ENCODE results near the gene MARCHF9. TPM values are rescaled to one million over a fixed set of nuclear protein-coding genes. Genes with fewer than 3 reads are reported as not detected.
A peak's percentile ranks its signal among the peaks of the same experiment; 100 is the strongest.

The MARCHF9 gene
- polyA plus RNA-seq, 1 of the 3 experiments (the other 2 are of a cell fraction), result 24.2 TPM

DNA sequence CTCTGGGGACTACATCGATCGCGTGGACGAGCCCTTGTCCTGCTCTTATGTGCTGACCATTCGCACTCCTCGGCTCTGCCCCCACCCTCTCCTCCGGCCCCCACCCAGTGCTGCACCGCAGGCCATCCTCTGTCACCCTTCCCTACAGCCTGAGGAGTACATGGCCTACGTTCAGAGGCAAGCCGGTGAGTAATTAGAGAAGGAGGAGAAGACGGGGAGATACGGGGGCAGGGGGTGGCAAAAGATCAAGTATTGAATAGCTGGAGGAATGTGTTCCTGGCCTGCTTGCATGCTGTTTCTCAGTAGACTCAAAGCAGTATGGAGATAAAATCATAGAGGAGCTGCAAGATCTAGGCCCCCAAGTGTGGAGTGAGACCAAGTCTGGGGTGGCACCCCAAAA lies 39.1 kb upstream of the MARCHF9 start:
- no peak overlapping the region for H3K9ac ChIP-seq
- 94% methylated on average over 12 of the region's 12 CpGs for WGBS (ENCODE audit: low lambda C conversion rate)
- no peak for TF ChIP-seq CHD2 (IDR thresholded peaks at IDR 0.05; ENCODE audit: low read length, partially characterized antibody)
- no peak for TF ChIP-seq RAD21 (IDR thresholded peaks at IDR 0.05; ENCODE audit: low read length)
- TF ChIP-seq FOXJ3 (CRISPR knock-in tag; IDR thresholded peaks at IDR 0.05), result no peak
- no peak for TF ChIP-seq FOXM1 (IDR thresholded peaks at IDR 0.05; ENCODE audit: low read depth)
- no peak for TF ChIP-seq TAF1 (IDR thresholded peaks at IDR 0.05; ENCODE audit: borderline replicate concordance, low read depth, low read length)
- TF ChIP-seq SIN3A (IDR thresholded peaks at IDR 0.05; ENCODE audit: borderline replicate concordance, low read depth, low read length), result no peak
- TF ChIP-seq SMC3 (IDR thresholded peaks at IDR 0.05; ENCODE audit: low read depth, low read length), result no peak
- TF ChIP-seq TEAD4 (IDR thresholded peaks at IDR 0.05; ENCODE audit: borderline replicate concordance, insufficient read depth), result no peak
- no peak for TF ChIP-seq NFIC (IDR thresholded peaks at IDR 0.05; ENCODE audit: borderline replicate concordance)
- TF ChIP-seq FOSL2 (IDR thresholded peaks at IDR 0.05; ENCODE audit: borderline replicate concordance, low read depth), result no peak
- TF ChIP-seq, protein P1, sequence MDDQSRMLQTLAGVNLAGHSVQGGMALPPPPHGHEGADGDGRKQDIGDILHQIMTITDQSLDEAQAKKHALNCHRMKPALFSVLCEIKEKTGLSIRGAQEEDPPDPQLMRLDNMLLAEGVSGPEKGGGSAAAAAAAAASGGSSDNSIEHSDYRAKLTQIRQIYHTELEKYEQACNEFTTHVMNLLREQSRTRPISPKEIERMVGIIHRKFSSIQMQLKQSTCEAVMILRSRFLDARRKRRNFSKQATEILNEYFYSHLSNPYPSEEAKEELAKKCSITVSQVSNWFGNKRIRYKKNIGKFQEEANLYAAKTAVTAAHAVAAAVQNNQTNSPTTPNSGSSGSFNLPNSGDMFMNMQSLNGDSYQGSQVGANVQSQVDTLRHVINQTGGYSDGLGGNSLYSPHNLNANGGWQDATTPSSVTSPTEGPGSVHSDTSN (IDR thresholded peaks at IDR 0.05), result no peak
- TF ChIP-seq, protein P2, sequence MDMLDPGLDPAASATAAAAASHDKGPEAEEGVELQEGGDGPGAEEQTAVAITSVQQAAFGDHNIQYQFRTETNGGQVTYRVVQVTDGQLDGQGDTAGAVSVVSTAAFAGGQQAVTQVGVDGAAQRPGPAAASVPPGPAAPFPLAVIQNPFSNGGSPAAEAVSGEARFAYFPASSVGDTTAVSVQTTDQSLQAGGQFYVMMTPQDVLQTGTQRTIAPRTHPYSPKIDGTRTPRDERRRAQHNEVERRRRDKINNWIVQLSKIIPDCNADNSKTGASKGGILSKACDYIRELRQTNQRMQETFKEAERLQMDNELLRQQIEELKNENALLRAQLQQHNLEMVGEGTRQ (IDR thresholded peaks at IDR 0.05; ENCODE audit: borderline replicate concordance, low read depth, low read length), result no peak
- H3K4me3 ChIP-seq (ENCODE audit: low read depth in 2 of 2, low read length in 1 of 2), result no peak overlapping the region
- no peaks in the 10 kb centered on the region for H4K20me1 ChIP-seq (ENCODE audit: insufficient read depth)
- no peak overlapping the region for H3K27ac ChIP-seq (ENCODE audit: low read depth in 2 of 2, low read length in 1 of 2)
- peaks cover 8% of the 10 kb centered on the region for H3K9me3 ChIP-seq
- H3K27me3 ChIP-seq (ENCODE audit: insufficient read depth), result no peaks in the 10 kb centered on the region
- H3F3A ChIP-seq (replicated peaks; ENCODE audit: insufficient read depth), result peaks cover 4% of the 10 kb centered on the region
- no peak overlapping the region for H2AFZ ChIP-seq (ENCODE audit: low read depth)
- H3K9me2 ChIP-seq, result no peaks in the 10 kb centered on the region
- DNase-seq, result peak; percentile 1
- H3K79me2 ChIP-seq (ENCODE audit: insufficient read depth), result no peaks in the 10 kb centered on the region
- H3K4me2 ChIP-seq, result no peak overlapping the region
- ChIA-PET POLR2A (no interaction called here), CTCF (interaction anchor here (3.0 kb wide), 1 partner anchor 10 kb away, joined by 17 read pairs; no protein-coding TSS in a partner anchor)
- H3K4me1 ChIP-seq (ENCODE audit: control insufficient read depth in 1 of 2, insufficient read depth in 2 of 2, low read depth in 1 of 2, low read length in 1 of 2), result no peaks in the 10 kb centered on the region
- peaks cover 32 to 33% of the 10 kb centered on the region in 2 experiments for H3K36me3 ChIP-seq (replicated peaks in 1 of 2; ENCODE audit: control insufficient read depth in 1 of 2, insufficient read depth in 2 of 2, low read length in 1 of 2)

DNA sequence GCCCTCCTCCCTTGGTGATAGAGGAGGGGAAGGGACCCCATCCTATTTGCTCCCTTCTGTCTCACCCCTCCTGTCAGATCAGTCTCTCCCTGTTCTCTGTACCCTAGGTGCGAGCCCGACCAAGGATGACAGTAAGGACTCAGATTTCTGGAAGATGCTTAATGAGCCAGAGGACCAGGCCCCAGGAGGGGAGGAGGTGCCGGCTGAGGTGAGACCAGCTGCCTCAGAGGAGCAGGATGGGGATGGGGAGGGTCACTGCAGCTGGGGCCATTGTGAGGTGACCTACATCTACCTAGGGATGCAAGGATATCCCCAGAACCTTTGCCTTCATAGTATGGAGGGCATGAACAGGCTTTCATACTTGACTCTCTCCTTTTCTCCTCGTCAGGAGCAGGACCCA lies 38.6 kb upstream of the MARCHF9 start:
- no peak overlapping the region for H3K4me2 ChIP-seq
- POLR2A ChIA-PET, result no interaction called here
- H3K9me2 ChIP-seq, result no peaks in the 10 kb centered on the region
- no peak overlapping the region for H2AFZ ChIP-seq (ENCODE audit: low read depth)
- peaks cover 4% of the 10 kb centered on the region for H3F3A ChIP-seq (replicated peaks; ENCODE audit: insufficient read depth)
- H3K27ac ChIP-seq (ENCODE audit: low read depth in 2 of 2, low read length in 1 of 2), result no peak overlapping the region
- no peaks in the 10 kb centered on the region for H3K79me2 ChIP-seq (ENCODE audit: insufficient read depth)
- H3K9ac ChIP-seq, result no peak overlapping the region
- 96% methylated on average over 4 of the region's 4 CpGs for WGBS (ENCODE audit: low lambda C conversion rate)
- TF ChIP-seq RXRA (IDR thresholded peaks at IDR 0.05; ENCODE audit: borderline replicate concordance, low read depth), result no peak
- TF ChIP-seq FOSL2 (IDR thresholded peaks at IDR 0.05; ENCODE audit: borderline replicate concordance, low read depth), result no peak
- no peak for TF ChIP-seq NFIC (IDR thresholded peaks at IDR 0.05; ENCODE audit: borderline replicate concordance)
- TF ChIP-seq, protein P3, sequence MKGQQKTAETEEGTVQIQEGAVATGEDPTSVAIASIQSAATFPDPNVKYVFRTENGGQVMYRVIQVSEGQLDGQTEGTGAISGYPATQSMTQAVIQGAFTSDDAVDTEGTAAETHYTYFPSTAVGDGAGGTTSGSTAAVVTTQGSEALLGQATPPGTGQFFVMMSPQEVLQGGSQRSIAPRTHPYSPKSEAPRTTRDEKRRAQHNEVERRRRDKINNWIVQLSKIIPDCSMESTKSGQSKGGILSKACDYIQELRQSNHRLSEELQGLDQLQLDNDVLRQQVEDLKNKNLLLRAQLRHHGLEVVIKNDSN (IDR thresholded peaks at IDR 0.05; ENCODE audit: borderline replicate concordance, low read depth), result no peak
- TF ChIP-seq, protein P4, sequence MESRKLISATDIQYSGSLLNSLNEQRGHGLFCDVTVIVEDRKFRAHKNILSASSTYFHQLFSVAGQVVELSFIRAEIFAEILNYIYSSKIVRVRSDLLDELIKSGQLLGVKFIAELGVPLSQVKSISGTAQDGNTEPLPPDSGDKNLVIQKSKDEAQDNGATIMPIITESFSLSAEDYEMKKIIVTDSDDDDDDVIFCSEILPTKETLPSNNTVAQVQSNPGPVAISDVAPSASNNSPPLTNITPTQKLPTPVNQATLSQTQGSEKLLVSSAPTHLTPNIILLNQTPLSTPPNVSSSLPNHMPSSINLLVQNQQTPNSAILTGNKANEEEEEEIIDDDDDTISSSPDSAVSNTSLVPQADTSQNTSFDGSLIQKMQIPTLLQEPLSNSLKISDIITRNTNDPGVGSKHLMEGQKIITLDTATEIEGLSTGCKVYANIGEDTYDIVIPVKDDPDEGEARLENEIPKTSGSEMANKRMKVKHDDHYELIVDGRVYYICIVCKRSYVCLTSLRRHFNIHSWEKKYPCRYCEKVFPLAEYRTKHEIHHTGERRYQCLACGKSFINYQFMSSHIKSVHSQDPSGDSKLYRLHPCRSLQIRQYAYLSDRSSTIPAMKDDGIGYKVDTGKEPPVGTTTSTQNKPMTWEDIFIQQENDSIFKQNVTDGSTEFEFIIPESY (IDR thresholded peaks at IDR 0.05; ENCODE audit: borderline replicate concordance, low read depth), result no peak
- no peak for TF ChIP-seq MXI1 (IDR thresholded peaks at IDR 0.05; ENCODE audit: low read depth, low read length)
- TF ChIP-seq, protein P2 (IDR thresholded peaks at IDR 0.05; ENCODE audit: borderline replicate concordance, low read depth, low read length), result no peak
- no peak for DNase-seq
- H3K36me3 ChIP-seq (replicated peaks in 1 of 2; ENCODE audit: control insufficient read depth in 1 of 2, insufficient read depth in 2 of 2, low read length in 1 of 2), result peaks cover 31 to 38% of the 10 kb centered on the region in 2 experiments
- no peaks in the 10 kb centered on the region for H3K4me1 ChIP-seq (ENCODE audit: control insufficient read depth in 1 of 2, insufficient read depth in 2 of 2, low read depth in 1 of 2, low read length in 1 of 2)
- H4K20me1 ChIP-seq (ENCODE audit: insufficient read depth), result no peaks in the 10 kb centered on the region
- CTCF ChIA-PET, result interaction anchor here (1.0 to 3.0 kb wide), 2 partner anchors 10 to 84 kb away, joined by 3 to 17 read pairs; partner anchors contain the start of gene B4GALNT1
- peaks cover 8% of the 10 kb centered on the region for H3K9me3 ChIP-seq
- H3K4me3 ChIP-seq (ENCODE audit: low read depth in 2 of 2, low read length in 1 of 2), result no peak overlapping the region
- no peaks in the 10 kb centered on the region for H3K27me3 ChIP-seq (ENCODE audit: insufficient read depth)

Data from SK-N-SH (cell line).